HG03378 (cell line): Measurements from ENCODE around the gene ZCCHC14.

ENCODE experiments used
- ATAC-seq: cut with Tn5 transposase; IDR thresholded peaks from one replicate; pipeline ENCODE4 v1.9.1; 2021; ENCODE audit warnings: mild to moderate bottlenecking, moderate library complexity; ENCODE audit not compliant: unreplicated experiment

The ZCCHC14 gene

DNA sequence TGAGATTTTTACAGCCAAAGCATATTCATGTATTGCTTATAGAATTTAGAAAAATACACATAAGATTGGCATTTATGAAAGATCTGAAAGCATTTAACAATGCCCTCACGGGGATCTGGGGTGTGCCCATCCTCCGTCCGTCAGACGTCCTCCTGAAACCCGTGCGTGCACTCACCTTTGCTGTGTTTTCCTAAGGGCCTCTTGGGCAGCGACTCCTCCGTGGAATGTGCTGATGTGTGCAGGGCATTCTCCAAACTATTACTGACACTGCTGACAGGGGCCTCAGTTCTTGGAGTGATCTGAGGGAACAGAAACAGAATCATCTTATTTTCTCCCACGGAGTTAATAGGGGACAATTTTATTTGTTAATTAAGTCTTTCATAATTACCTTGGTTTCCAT is 33.0 kb downstream of the ZCCHC14 start:
- ATAC-seq, result no peak

- no peak for ATAC-seq
These were observed 33.8 kb downstream of the ZCCHC14 start for GRCh38 chr16:87459027-87459426.

GRCh38 chr16:87458424-87458915 is 34.4 kb downstream of the ZCCHC14 start:
- ATAC-seq, result no peak

- no peak for ATAC-seq
These were observed 35.0 kb downstream of the ZCCHC14 start for GRCh38 chr16:87457709-87458423.

DNA sequence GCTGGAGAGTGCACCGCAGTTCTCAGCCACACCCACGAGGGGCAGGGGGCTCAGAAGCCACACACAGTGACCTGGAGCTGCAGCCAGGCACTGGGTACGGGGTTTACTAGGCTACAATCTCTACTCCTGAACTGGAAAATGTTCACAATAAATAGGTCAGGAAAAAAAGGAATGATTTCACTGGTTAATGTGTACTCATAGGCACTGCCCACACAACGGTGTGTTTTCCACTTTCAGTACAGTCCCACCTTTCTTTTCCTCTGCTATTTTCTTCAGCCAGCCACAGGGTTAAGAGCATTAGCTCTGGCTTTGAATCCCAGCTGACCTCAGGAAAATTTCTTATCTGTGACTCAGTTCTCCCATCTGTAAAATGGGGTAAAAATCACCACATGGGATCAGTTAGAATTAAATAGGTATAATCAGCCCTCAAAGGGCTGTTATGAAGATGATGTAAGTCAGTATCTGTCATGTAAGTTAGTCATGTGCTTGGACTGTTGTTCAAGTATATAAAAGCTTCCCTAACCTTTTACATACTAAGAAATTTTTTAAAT is 35.7 kb downstream of the ZCCHC14 start:
- ATAC-seq, result no peak

GRCh38 chr16:87454391-87454790 is 38.4 kb downstream of the ZCCHC14 start:
- no peak for ATAC-seq

DNA sequence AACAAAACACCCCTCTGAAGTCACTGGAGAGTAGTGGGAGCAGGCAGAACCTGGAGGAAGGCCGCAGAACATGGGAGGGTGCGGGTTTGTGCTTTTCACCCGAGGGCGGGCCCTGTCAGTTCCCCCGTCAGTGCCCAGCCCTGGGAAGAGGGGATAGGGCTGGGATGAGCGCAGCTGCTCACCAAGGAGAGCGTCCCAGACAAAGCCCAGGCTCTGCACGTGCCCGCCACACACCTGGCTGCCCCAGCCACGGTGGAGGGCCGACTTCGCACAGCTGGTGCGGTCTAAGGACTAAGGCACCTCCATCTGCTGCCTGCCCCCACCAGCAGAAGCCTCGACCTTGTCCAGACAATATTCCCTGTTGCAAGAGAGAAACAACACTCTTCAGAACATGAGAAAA is 39.5 kb downstream of the ZCCHC14 start:
- ATAC-seq, result no peak

- no peak for ATAC-seq
These were observed 41.1 kb downstream of the ZCCHC14 start for GRCh38 chr16:87451563-87452210.

DNA sequence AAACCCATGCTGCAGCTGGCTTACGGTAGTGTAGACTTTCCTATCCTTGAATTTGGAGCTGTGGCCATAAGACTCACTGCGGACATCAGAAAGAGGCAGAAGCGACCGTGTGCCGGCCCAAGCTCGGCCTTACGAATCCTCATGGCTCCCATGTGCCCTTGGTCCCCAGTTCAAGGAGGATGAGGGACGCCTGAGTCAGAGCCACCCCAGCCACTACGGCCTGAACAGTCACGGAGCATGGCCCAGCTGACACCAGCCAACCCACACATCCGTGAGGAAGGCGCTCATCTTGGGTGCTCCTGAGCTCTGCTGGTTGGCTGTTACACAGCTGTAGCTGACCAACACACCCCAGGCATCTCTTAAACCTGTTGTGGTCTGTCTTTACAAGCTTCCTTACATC is 44.0 kb downstream of the ZCCHC14 start:
- ATAC-seq, result no peak

DNA sequence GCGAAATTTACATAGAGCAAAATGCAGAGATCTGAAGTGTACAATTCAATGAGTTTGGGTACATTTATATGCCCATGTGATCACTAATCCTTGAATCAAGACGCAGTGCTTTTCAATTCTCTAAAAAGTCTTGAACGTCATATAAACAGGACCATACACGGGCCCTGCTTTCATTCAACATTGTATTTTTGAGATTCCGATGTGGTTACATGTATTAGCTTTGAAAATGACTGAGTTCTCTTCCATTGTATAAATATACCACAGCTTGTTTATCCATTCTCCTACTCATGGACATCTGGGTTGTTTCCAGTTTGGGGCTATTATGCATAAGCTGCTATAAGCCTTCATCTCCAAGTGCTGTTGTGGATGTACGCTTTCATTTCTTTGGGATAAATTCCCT is 45.5 kb downstream of the ZCCHC14 start:
- ATAC-seq, result no peak

DNA sequence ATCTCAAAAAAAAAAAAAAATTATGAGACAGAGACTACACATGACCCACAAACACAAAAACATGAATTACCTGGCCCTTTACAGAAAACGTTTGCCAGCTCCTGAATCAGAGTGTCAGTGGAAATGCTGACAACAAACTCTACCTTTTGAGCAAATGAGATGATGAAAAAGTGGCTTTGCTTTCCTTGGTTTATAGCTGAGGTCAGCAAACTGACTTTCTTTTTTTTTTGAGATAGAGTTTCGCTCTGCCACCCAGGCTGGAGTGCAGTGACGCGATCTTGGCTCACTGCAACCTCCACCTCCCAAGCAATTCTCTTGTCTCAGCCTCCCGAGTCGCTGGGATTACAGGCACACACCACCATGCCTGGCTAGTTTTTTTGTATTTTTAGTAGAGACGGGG is 46.3 kb downstream of the ZCCHC14 start:
- no peak for ATAC-seq

GRCh38 chr16:87445486-87445885 is 47.3 kb downstream of the ZCCHC14 start:
- no peak for ATAC-seq

GRCh38 chr16:87443964-87444363 is 48.9 kb downstream of the ZCCHC14 start:
- no peak for ATAC-seq

GRCh38 chr16:87443016-87443415 is 49.8 kb downstream of the ZCCHC14 start:
- no peak for ATAC-seq

DNA sequence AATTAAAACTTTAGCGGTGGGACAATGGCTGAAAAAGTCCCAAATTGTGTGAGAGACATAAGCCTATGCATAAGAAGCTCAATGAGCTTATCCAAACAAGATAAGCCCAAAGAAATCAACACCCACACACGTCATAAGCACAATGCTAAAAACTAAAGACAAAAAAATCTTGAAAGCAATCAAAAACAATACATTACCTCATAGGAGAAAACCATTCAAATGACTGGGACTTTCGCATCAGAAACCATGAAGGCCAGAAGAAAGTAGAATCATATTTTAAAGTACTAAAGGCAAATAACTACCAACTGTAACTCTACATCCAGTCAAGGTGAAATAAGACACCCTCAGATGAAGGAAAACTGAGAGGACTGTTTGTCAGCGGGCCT is 50.2 kb downstream of the ZCCHC14 start:
- no peak for ATAC-seq

GRCh38 chr16:87441886-87442580 is 50.8 kb downstream of the ZCCHC14 start:
- ATAC-seq, result no peak

- no peak for ATAC-seq
These were observed 52.9 kb downstream of the ZCCHC14 start for GRCh38 chr16:87439926-87440325.

GRCh38 chr16:87438611-87438985 is 54.2 kb downstream of the ZCCHC14 start:
- ATAC-seq, result no peak

- ATAC-seq, result no peak
These were observed 54.8 kb downstream of the ZCCHC14 start for GRCh38 chr16:87437911-87438610.

DNA sequence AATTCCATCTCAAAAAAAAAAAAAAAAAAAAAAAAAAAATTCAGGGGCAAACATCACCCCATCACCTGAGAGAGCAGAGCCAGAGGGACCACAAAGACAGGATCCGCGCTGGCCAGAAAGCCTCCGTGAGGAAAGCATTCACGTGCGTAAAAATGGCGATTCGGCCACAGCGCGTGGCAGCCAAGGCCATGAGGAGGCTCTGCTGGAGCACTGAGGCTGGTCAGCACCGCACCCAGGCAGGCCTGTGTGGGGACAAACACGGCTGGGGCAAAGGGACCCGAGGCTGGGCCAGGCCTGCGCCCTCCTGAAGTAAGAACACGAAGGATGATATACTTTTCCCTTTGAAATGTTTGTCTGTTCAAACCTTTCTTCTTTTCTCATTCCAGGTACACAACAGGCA is 55.5 kb downstream of the ZCCHC14 start:
- no peak for ATAC-seq
